Cardiac ventricle fibroblast (primary cell): ENCODE data around the gene UCMA. TPM values are rescaled to one million over a fixed set of nuclear protein-coding genes. Genes with fewer than 3 reads are reported as not detected.

Experiments
- total RNA-seq: library from RNA; depleted of rRNA; stranded (reverse); fragments of >200 nt; gene quantifications from 2 replicates; pipeline ENCODE4 v1.2.3, GENCODE V29; 2015

Gene UCMA, protein sequence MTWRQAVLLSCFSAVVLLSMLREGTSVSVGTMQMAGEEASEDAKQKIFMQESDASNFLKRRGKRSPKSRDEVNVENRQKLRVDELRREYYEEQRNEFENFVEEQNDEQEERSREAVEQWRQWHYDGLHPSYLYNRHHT
- not detected in 2 replicates for total RNA-seq

DNA sequence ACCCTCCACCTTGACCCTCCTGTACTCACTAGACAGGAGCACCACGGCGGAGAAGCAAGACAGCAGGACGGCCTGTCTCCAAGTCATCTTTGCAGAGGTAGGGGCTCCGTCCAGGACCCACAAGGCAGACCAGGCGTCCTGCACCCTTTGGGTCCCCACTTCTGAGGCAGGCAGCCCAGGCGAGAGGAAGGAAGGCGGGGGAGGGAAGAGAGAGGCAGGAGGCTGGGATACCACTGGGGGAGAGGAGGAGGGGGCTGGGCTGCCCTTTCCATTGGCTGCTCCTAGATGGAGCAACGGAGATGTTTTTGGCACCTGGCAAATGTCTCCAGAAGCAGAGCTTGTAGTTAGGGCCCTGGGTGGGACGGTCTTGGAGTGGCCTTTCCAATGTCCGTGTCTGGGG, at the start of gene UCMA:
Gene UCMA, minus strand, starts transcription at position 203 of the 400 bp plus-strand sequence. Its CDS starts 116 bp downstream, at position 87.

Other genes with a start within 250 kb of the UCMA start
- gene CCDC3, start 232.7 kb downstream of the UCMA start, total RNA-seq, result 0.39 and 0.81 TPM in 2 replicates
- 39.8 and 45.0 TPM in 2 replicates for gene OPTN, start 134.2 kb downstream of the UCMA start, total RNA-seq
- 0.31 and 4.2 TPM in 2 replicates for gene MCM10, start 72.8 kb downstream of the UCMA start, total RNA-seq
- gene PHYH, start 65.7 kb upstream of the UCMA start, total RNA-seq, result 24.7 and 30.2 TPM in 2 replicates
- gene SEPHS1, start 113.9 kb upstream of the UCMA start, total RNA-seq, result 22.4 and 22.8 TPM in 2 replicates